SK-N-MC (cell line): ENCODE results near the gene TRMU.

ENCODE experiments used
- EZH2 ChIP-seq: fragments of 200-600 bp; sonication (generic); IDR thresholded peaks from one replicate; pipeline ENCODE4 v1.6.1; 2017; ENCODE audit warnings: antibody characterized with exemption
- FOXP2 ChIP-seq: optimal IDR thresholded peaks from 2 replicates; pipeline ENCODE3; 2011; ENCODE audit warnings: mild to moderate bottlenecking, moderate library complexity; ENCODE audit not compliant: insufficient read depth; ENCODE audit errors: extremely low read length, control extremely low read depth
- POLR2AphosphoS5 ChIP-seq: IDR thresholded peaks from 2 replicates; pipeline ENCODE4 v1.6.1; 2012; ENCODE audit warnings: mild to moderate bottlenecking, low read depth, low read length, borderline replicate concordance

DNA sequence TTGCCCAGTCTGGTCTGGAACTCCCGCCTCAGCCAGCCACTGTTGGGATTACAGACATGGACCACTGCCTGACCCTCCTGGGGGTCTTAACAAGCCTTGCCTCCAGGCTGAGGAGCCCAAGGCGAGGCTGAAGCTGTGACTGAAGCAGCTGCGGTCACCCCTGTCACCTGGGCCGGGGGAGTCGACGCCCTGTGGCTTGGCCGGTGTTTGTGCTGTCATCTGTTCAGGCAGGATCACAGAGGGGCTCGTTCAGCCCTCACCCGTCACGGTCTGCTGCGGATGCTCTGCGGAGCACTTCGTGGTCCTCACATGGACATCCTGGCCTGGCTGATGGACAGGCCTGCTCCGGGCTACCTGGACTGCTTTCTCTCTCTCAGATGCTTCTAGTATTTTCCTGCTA lies 23.8 kb downstream of the TRMU start:
- no peak for TF ChIP-seq POLR2AphosphoS5
- no peak for TF ChIP-seq EZH2
- TF ChIP-seq FOXP2: no peak
